Trophoblast cell (in vitro differentiated cells and primary cell): ENCODE measurements around the gene ACP1.

ENCODE experiments used
- DNase-seq, 2 donors: peaks; one replicate each; pipeline ENCODE4 v3.0.0-alpha.2; 2016
- H2AFZ ChIP-seq: 2 replicates; pipeline ENCODE4 v1.6.1; 2013; ENCODE audit warnings: low read length, moderate library complexity, mild to moderate bottlenecking; ENCODE audit not compliant: insufficient read depth, poor library complexity
- H2AK5ac ChIP-seq: 2 replicates; pipeline ENCODE4 v1.6.1; 2013; ENCODE audit warnings: mild to moderate bottlenecking, low read length
- H2BK120ac ChIP-seq: 2 replicates; pipeline ENCODE4 v1.6.1; 2013; ENCODE audit warnings: low read length, mild to moderate bottlenecking, moderate library complexity; ENCODE audit not compliant: insufficient read depth, poor library complexity
- H2BK12ac ChIP-seq: 2 replicates; pipeline ENCODE4 v1.6.1; 2013; ENCODE audit warnings: mild to moderate bottlenecking, low read length, moderate library complexity
- H2BK5ac ChIP-seq: 2 replicates; pipeline ENCODE4 v1.6.1; 2013; ENCODE audit warnings: low read length, low read depth, moderate library complexity, mild to moderate bottlenecking; ENCODE audit not compliant: poor library complexity
- H3K14ac ChIP-seq: 2 replicates; pipeline ENCODE4 v1.6.1; 2013; ENCODE audit warnings: mild to moderate bottlenecking, low read length
- H3K18ac ChIP-seq: 2 replicates; pipeline ENCODE4 v1.6.1; 2013; ENCODE audit warnings: mild to moderate bottlenecking, low read length
- H3K23ac ChIP-seq: 2 replicates; pipeline ENCODE4 v1.6.1; 2013; ENCODE audit warnings: low read length
- H3K27ac ChIP-seq: 2 replicates; pipeline ENCODE4 v1.5.1; 2013; ENCODE audit warnings: low read depth, mild to moderate bottlenecking, inconsistent platforms, low read length, moderate library complexity
- H3K27me3 ChIP-seq: 2 replicates; pipeline ENCODE4 v1.6.1; 2013; ENCODE audit warnings: inconsistent platforms, mild to moderate bottlenecking, low read length, moderate library complexity; ENCODE audit not compliant: insufficient read depth
- H3K36me3 ChIP-seq, 2 experiments: 1 replicate in 1 of 2; 2 replicates in 1 of 2; pipeline ENCODE4 v1.6.1; 2013; ENCODE audit warnings: low read length in 2 of 2, mild to moderate bottlenecking in 2 of 2, moderate library complexity in 1 of 2; ENCODE audit not compliant: insufficient read depth in 2 of 2, control insufficient read depth in 1 of 2
- H3K4ac ChIP-seq: 2 replicates; pipeline ENCODE4 v1.6.1; 2013; ENCODE audit warnings: low read depth, mild to moderate bottlenecking, low read length, moderate library complexity
- H3K4me1 ChIP-seq, 2 experiments: 1 replicate in 1 of 2; 2 replicates in 1 of 2; pipeline ENCODE4 v1.6.1; 2013; ENCODE audit warnings: low read length in 2 of 2, mild to moderate bottlenecking in 2 of 2, moderate library complexity in 1 of 2; ENCODE audit not compliant: insufficient read depth in 2 of 2, control insufficient read depth in 1 of 2
- H3K4me2 ChIP-seq: 2 replicates; pipeline ENCODE4 v1.6.1; 2013; ENCODE audit warnings: inconsistent platforms, mild to moderate bottlenecking, low read length, moderate library complexity
- H3K4me3 ChIP-seq: 2 replicates; pipeline ENCODE4 v1.5.1; 2013; ENCODE audit warnings: mild to moderate bottlenecking, low read depth, low read length, inconsistent platforms
- H3K79me1 ChIP-seq: one replicate; pipeline ENCODE4 v1.6.1; 2013; ENCODE audit warnings: low read length
- H3K79me2 ChIP-seq: 2 replicates; pipeline ENCODE4 v1.6.1; 2013; ENCODE audit warnings: low read length, mild to moderate bottlenecking; ENCODE audit not compliant: control insufficient read depth, insufficient read depth, poor library complexity
- H3K9ac ChIP-seq: 2 replicates; pipeline ENCODE4 v1.6.1; 2013; ENCODE audit warnings: mild to moderate bottlenecking, low read length
- H3K9me3 ChIP-seq: 2 replicates; pipeline ENCODE4 v1.6.1; 2013; ENCODE audit warnings: low read depth, mild to moderate bottlenecking, control low read depth, inconsistent platforms, low read length; ENCODE audit not compliant: insufficient read depth
- H4K12ac ChIP-seq: 2 replicates; pipeline ENCODE4 v1.6.1; 2013; ENCODE audit warnings: low read depth, mild to moderate bottlenecking, low read length, moderate library complexity
- H4K8ac ChIP-seq: 2 replicates; pipeline ENCODE4 v1.6.1; 2013; ENCODE audit warnings: low read depth, mild to moderate bottlenecking, low read length, moderate library complexity
- H4K91ac ChIP-seq: one replicate; pipeline ENCODE4 v1.6.1; 2013; ENCODE audit warnings: low read depth, mild to moderate bottlenecking, low read length, moderate library complexity
- WGBS: extraction: QIAGEN DNeasy Blood & Tissue Kit; methylation state at CpG from one replicate; pipeline ENCODE4 v1.1.7; 2013; ENCODE audit warnings: missing lambda C conversion rate; ENCODE audit not compliant: insufficient read length, insufficient coverage; ENCODE audit errors: extremely low coverage; 5-methylcytosine and 5-hydroxymethylcytosine counted together

ACP1 gene

GRCh38 chr2:279956-280649 lies 15.4 kb downstream of the ACP1 start:
- Histone ChIP-seq H4K8ac (no peak overlapping the region), H3K4me1 (no peaks in the 10 kb centered on the region), H3K9ac (no peak overlapping the region), H3K4me2 (no peak overlapping the region), H4K91ac (no peak overlapping the region), H3K14ac (no peak overlapping the region), H3K27ac (no peak overlapping the region), H3K23ac (no peak overlapping the region), H3K36me3 (peaks cover 25 to 43% of the 10 kb centered on the region in 2 experiments), H2AK5ac (no peak overlapping the region), H2BK12ac (no peak overlapping the region), H3K79me1 (no peaks in the 10 kb centered on the region), H3K27me3 (no peaks in the 10 kb centered on the region), H4K12ac (no peak overlapping the region), H3K18ac (no peak overlapping the region), H3K9me3 (peaks cover 3% of the 10 kb centered on the region), H2BK120ac (no peak overlapping the region), H3K4ac (no peak overlapping the region), H3K79me2 (no peaks in the 10 kb centered on the region), H2BK5ac (no peak overlapping the region), H2AFZ (no peak overlapping the region), H3K4me3 (no peak overlapping the region)
- no peak for DNase-seq
- no CpG with 5 or more reads among the region's 4 CpGs for WGBS

- no peaks in the 10 kb centered on the region for H3K79me2 ChIP-seq
- no peaks in the 10 kb centered on the region for H3K4me1 ChIP-seq
- WGBS, result no CpG with 5 or more reads among the region's 7 CpGs
- no peak overlapping the region for H4K8ac ChIP-seq
- H2BK120ac ChIP-seq, result no peak overlapping the region
- no peak overlapping the region for H3K4ac ChIP-seq
- H3K36me3 ChIP-seq, result peaks cover 23 to 40% of the 10 kb centered on the region in 2 experiments
- no peak for DNase-seq
- no peak overlapping the region for H3K9ac ChIP-seq
- H2AK5ac ChIP-seq, result no peak overlapping the region
- no peak overlapping the region for H4K12ac ChIP-seq
- H3K18ac ChIP-seq, result no peak overlapping the region
- no peak overlapping the region for H3K4me2 ChIP-seq
- H2BK12ac ChIP-seq, result no peak overlapping the region
- H3K9me3 ChIP-seq, result peaks cover 2% of the 10 kb centered on the region
- no peak overlapping the region for H3K27ac ChIP-seq
- H2BK5ac ChIP-seq, result no peak overlapping the region
- H2AFZ ChIP-seq, result no peak overlapping the region
- H3K79me1 ChIP-seq, result no peaks in the 10 kb centered on the region
- H3K4me3 ChIP-seq, result no peak overlapping the region
- H3K27me3 ChIP-seq, result no peaks in the 10 kb centered on the region
- H3K14ac ChIP-seq, result no peak overlapping the region
- no peak overlapping the region for H3K23ac ChIP-seq
- no peak overlapping the region for H4K91ac ChIP-seq
These were observed 15.9 kb downstream of the ACP1 start for GRCh38 chr2:280650-281110.

DNA sequence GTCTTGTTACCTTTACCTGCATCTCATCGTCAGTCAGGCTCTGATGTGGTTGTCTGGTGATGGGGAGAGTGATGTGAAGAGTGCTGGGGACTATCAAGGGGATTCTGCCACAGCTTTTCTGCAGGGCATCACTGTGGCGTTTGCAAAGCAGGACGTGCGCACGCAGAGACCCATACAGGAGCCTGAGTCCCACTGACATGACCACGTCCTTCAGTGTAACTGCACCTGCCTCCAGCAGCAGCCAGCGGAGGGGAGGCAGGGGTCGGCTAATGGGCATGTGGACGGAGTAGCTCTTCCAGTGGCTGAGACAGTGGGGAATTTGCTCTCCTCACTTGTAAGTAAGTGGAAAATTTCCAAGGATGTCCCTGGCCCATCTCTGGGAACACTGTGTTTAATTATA lies 16.6 kb downstream of the ACP1 start:
- Histone ChIP-seq H3K4me3 (no peak overlapping the region), H3K4ac (no peak overlapping the region), H2BK120ac (no peak overlapping the region), H3K4me1 (no peaks in the 10 kb centered on the region), H3K36me3 (peaks cover 23 to 34% of the 10 kb centered on the region in 2 experiments), H3K14ac (no peak overlapping the region), H4K91ac (no peak overlapping the region), H2BK5ac (no peak overlapping the region), H3K4me2 (no peak overlapping the region), H2BK12ac (no peak overlapping the region), H3K27ac (no peak overlapping the region), H3K79me1 (no peaks in the 10 kb centered on the region), H2AK5ac (no peak overlapping the region), H3K9me3 (peaks cover 2% of the 10 kb centered on the region), H3K27me3 (no peaks in the 10 kb centered on the region), H4K8ac (no peak overlapping the region), H3K79me2 (no peaks in the 10 kb centered on the region), H4K12ac (no peak overlapping the region), H3K18ac (no peak overlapping the region), H3K23ac (no peak overlapping the region), H2AFZ (no peak overlapping the region), H3K9ac (no peak overlapping the region)
- no peak for DNase-seq
- WGBS, result no CpG with 5 or more reads among the region's 9 CpGs

- Histone ChIP-seq H4K12ac (no peak overlapping the region), H3K79me1 (no peaks in the 10 kb centered on the region), H3K27me3 (peaks cover 8% of the 10 kb centered on the region), H2AFZ (no peak overlapping the region), H3K27ac (no peak overlapping the region), H3K14ac (no peak overlapping the region), H3K79me2 (no peaks in the 10 kb centered on the region), H3K18ac (no peak overlapping the region), H3K4me2 (no peak overlapping the region), H2BK5ac (no peak overlapping the region), H3K9me3 (peaks cover 2% of the 10 kb centered on the region), H4K91ac (no peak overlapping the region), H3K36me3 (peaks cover 19 to 27% of the 10 kb centered on the region in 2 experiments), H2BK12ac (no peak overlapping the region), H3K4ac (no peak overlapping the region), H3K4me1 (no peaks in the 10 kb centered on the region), H3K23ac (no peak overlapping the region), H3K4me3 (no peak overlapping the region), H2BK120ac (no peak overlapping the region), H4K8ac (no peak overlapping the region), H2AK5ac (no peak overlapping the region), H3K9ac (no peak overlapping the region)
- WGBS, result no CpG with 5 or more reads among the region's 12 CpGs
- no peak for DNase-seq
These were observed 17.9 kb downstream of the ACP1 start for GRCh38 chr2:282371-283263.
